MM.1S (cell line): Measurements from ENCODE around the gene GATC.

ENCODE experiments used
- CTCF ChIP-seq: fragments of 300-600 bp; sonication (generic); IDR thresholded peaks from 2 replicates; pipeline ENCODE4 v1.5.1; 2016; ENCODE audit warnings: antibody characterized with exemption, low read length, mixed read lengths
- EZH2phosphoT487 ChIP-seq: fragments of 300-600 bp; sonication (generic); IDR thresholded peaks from 2 replicates; pipeline ENCODE4 v1.6.1; 2018; ENCODE audit warnings: antibody characterized with exemption, low read length

GRCh38 chr12:120437735-120438494 lies 8.3 kb upstream of the GATC start, which contains the start of gene COX6A1:
- no peak; the same call in 1 of the 2 replicates for TF ChIP-seq CTCF
- no peak for TF ChIP-seq EZH2phosphoT487
